B cell (primary cell): Measurements from ENCODE around the gene STRN.

Experiments used
- EZH2 ChIP-seq: IDR thresholded peaks from 2 replicates; pipeline ENCODE4 v1.6.1; 2012; ENCODE audit warnings: borderline replicate concordance, low read depth, mild to moderate bottlenecking, moderate library complexity, low read length; ENCODE audit not compliant: insufficient read depth, poor library complexity, severe bottlenecking
- TF ChIP-seq, protein P1 (sequence below): fragments of 200-600 bp; IDR thresholded peaks from one replicate; pipeline ENCODE4 v1.8.0; 2022; ENCODE audit warnings: antibody characterized with exemption, mild to moderate bottlenecking

DNA sequence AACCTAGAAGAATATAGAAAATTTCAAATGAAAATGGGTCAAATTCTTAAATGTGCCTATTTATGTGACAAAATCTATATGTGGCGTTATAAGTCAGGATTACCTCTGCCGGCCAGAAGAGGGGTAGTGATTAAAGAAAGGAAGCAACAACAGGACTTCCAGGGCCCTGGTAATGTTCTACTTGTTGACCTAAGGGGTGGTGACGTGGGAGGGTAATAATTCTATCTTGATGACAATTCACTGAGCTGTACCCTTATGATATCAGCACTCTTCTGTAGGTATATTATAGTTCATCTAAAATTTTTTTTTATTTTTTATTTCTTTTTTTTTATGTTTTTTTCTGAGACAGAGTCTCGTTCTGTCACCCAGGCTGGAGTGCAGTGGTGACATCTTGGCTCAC is 87.9 kb downstream of the STRN start:
- TF ChIP-seq EZH2 = no peak
- TF ChIP-seq, protein P1, sequence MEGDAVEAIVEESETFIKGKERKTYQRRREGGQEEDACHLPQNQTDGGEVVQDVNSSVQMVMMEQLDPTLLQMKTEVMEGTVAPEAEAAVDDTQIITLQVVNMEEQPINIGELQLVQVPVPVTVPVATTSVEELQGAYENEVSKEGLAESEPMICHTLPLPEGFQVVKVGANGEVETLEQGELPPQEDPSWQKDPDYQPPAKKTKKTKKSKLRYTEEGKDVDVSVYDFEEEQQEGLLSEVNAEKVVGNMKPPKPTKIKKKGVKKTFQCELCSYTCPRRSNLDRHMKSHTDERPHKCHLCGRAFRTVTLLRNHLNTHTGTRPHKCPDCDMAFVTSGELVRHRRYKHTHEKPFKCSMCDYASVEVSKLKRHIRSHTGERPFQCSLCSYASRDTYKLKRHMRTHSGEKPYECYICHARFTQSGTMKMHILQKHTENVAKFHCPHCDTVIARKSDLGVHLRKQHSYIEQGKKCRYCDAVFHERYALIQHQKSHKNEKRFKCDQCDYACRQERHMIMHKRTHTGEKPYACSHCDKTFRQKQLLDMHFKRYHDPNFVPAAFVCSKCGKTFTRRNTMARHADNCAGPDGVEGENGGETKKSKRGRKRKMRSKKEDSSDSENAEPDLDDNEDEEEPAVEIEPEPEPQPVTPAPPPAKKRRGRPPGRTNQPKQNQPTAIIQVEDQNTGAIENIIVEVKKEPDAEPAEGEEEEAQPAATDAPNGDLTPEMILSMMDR = no peak
